ENCODE results near the gene CHMP1A. TPM values are rescaled to one million over a fixed set of nuclear protein-coding genes. Genes with fewer than 3 reads are reported as not detected.

The CHMP1A gene
- polyA plus RNA-seq, 1 donor (not counting 4 experiments of a cell fraction or from before 2014, with no cell fraction given): 64.1 TPM

GRCh38 chr16:89691986-89692569, 34.6 kb upstream of the CHMP1A start:
- Histone ChIP-seq H3K9me1 (ENCODE audit: control insufficient read depth, extremely low read depth, insufficient read depth, low read length) (no peaks in the 10 kb centered on the region), H3K9ac (ENCODE audit: control insufficient read depth, extremely low read depth, insufficient read depth, low read length) (no peak overlapping the region), H3K4me3 (ENCODE audit: control insufficient read depth in 2 of 3, extremely low read depth in 1 of 3, insufficient read depth in 2 of 3, low read depth in 1 of 3, low read length in 3 of 3) (no peak overlapping the region), H3K27me3 (ENCODE audit: control insufficient read depth, extremely low read depth, insufficient read depth, low read length) (no peaks in the 10 kb centered on the region), H3K79me2 (ENCODE audit: control insufficient read depth, insufficient read depth, low read length) (peaks cover 23% of the 10 kb centered on the region), H3K36me3 (ENCODE audit: control insufficient read depth in 2 of 2, extremely low read depth in 1 of 2, insufficient read depth in 2 of 2, low read length in 2 of 2) (peaks cover 33 to 49% of the 10 kb centered on the region in 2 experiments), H3K4me1 (ENCODE audit: control insufficient read depth, extremely low read depth, insufficient read depth, low read length) (peaks cover 8% of the 10 kb centered on the region), H3K9me3 (ENCODE audit: control insufficient read depth, low read depth, low read length) (no peaks in the 10 kb centered on the region), H4K20me1 (ENCODE audit: control insufficient read depth, extremely low read depth, insufficient read depth, low read length) (no peaks in the 10 kb centered on the region), H3K27ac (ENCODE audit: control insufficient read depth, insufficient read depth, low read length) (no peak overlapping the region), H2AFZ (ENCODE audit: control insufficient read depth, low read length) (no peak overlapping the region), H3K4me2 (ENCODE audit: control insufficient read depth, extremely low read depth, insufficient read depth, low read depth, low read length) (no peak overlapping the region)
- DNase-seq (ENCODE audit: low read depth, low spot score) (no peak), FAIRE-seq (no peak)
- TF ChIP-seq CTCF (optimal IDR thresholded peaks at IDR 0.05 in 1 of 3, IDR thresholded peaks at IDR 0.05 in 1 of 3, conservative IDR thresholded peaks at IDR 0.05 in 1 of 3; ENCODE audit: extremely low read depth in 1 of 3, insufficient read depth in 2 of 3, low read length in 3 of 3) (no peak), EZH2 (IDR thresholded peaks at IDR 0.05; ENCODE audit: low read length) (no peak)
- dilution Hi-C loops (cut with MboI; ENCODE audit: extremely low pct_ligation_motif_present, low sequenced_read_pairs): no loop called here

GRCh38 chr16:89691231-89691985, 33.9 kb upstream of the CHMP1A start:
- H3K9me3 ChIP-seq (ENCODE audit: control insufficient read depth, low read depth, low read length): no peaks in the 10 kb centered on the region
- no peak overlapping the region for H3K4me3 ChIP-seq (ENCODE audit: control insufficient read depth in 2 of 3, extremely low read depth in 1 of 3, insufficient read depth in 2 of 3, low read depth in 1 of 3, low read length in 3 of 3)
- FAIRE-seq (no peak), DNase-seq (ENCODE audit: low read depth, low spot score) (no peak)
- H3K9me1 ChIP-seq (ENCODE audit: control insufficient read depth, extremely low read depth, insufficient read depth, low read length): no peaks in the 10 kb centered on the region
- H3K9ac ChIP-seq (ENCODE audit: control insufficient read depth, extremely low read depth, insufficient read depth, low read length): no peak overlapping the region
- dilution Hi-C loops (cut with MboI; ENCODE audit: extremely low pct_ligation_motif_present, low sequenced_read_pairs): no loop called here
- no peaks in the 10 kb centered on the region for H4K20me1 ChIP-seq (ENCODE audit: control insufficient read depth, extremely low read depth, insufficient read depth, low read length)
- H3K27me3 ChIP-seq (ENCODE audit: control insufficient read depth, extremely low read depth, insufficient read depth, low read length): no peaks in the 10 kb centered on the region
- H3K4me1 ChIP-seq (ENCODE audit: control insufficient read depth, extremely low read depth, insufficient read depth, low read length): peaks cover 8% of the 10 kb centered on the region
- H3K27ac ChIP-seq (ENCODE audit: control insufficient read depth, insufficient read depth, low read length): no peak overlapping the region
- H3K36me3 ChIP-seq (ENCODE audit: control insufficient read depth in 2 of 2, extremely low read depth in 1 of 2, insufficient read depth in 2 of 2, low read length in 2 of 2): peaks cover 33 to 49% of the 10 kb centered on the region in 2 experiments
- peaks cover 24% of the 10 kb centered on the region for H3K79me2 ChIP-seq (ENCODE audit: control insufficient read depth, insufficient read depth, low read length)
- no peak overlapping the region for H2AFZ ChIP-seq (ENCODE audit: control insufficient read depth, low read length)
- TF ChIP-seq EZH2 (IDR thresholded peaks at IDR 0.05; ENCODE audit: low read length): no peak
- no peak for TF ChIP-seq CTCF (optimal IDR thresholded peaks at IDR 0.05 in 1 of 3, IDR thresholded peaks at IDR 0.05 in 1 of 3, conservative IDR thresholded peaks at IDR 0.05 in 1 of 3; ENCODE audit: extremely low read depth in 1 of 3, insufficient read depth in 2 of 3, low read length in 3 of 3)
- no peak overlapping the region for H3K4me2 ChIP-seq (ENCODE audit: control insufficient read depth, extremely low read depth, insufficient read depth, low read depth, low read length)
